A673 (cell line): ENCODE measurements around the gene MLN. TPM values are rescaled to one million over a fixed set of nuclear protein-coding genes. Genes with fewer than 3 reads are reported as not detected.

ENCODE experiments used
- BruUV-seq: library from RNA; stranded (reverse); fragments of 400-500 nt; replicated peaks from 2 replicates; lab custom pipeline; 2021; lab: Mats Ljungman, UMichigan
- CTCF ChIA-PET: fragments of 300-600 bp; sonication (Branson Sonifier 250); formaldehyde crosslinking; loops from one replicate; lab custom pipeline; 2022; ENCODE audit warnings: antibody characterized with exemption; lab: Charles Lee
- POLR2A ChIA-PET: fragments of 300-600 bp; sonication (Branson Sonifier 250); formaldehyde crosslinking; loops from one replicate; lab custom pipeline; 2022; ENCODE audit warnings: antibody characterized with exemption; ENCODE audit not compliant: low non-redundant PET; lab: Charles Lee
- DNase-seq: peaks from one replicate; pipeline ENCODE4 v3.0.0-alpha.2; 2015; ENCODE audit warnings: low spot score
- H3K27ac ChIP-seq: fragments of 200-600 bp; sonication (generic); 2 replicates; pipeline ENCODE4 v1.5.1; 2016; ENCODE audit warnings: mixed run types, low read depth, mild to moderate bottlenecking, mixed read lengths, antibody characterized with exemption, low read length; ENCODE audit not compliant: poor library complexity, severe bottlenecking
- H3K27me3 ChIP-seq: fragments of 200-600 bp; sonication (generic); replicated peaks from 2 replicates; pipeline ENCODE4 v1.6.1; 2017; ENCODE audit warnings: mixed run types, low read depth, mild to moderate bottlenecking, mixed read lengths, antibody characterized with exemption, low read length; ENCODE audit not compliant: insufficient read depth, poor library complexity
- H3K36me3 ChIP-seq: fragments of 200-600 bp; sonication (generic); 2 replicates; pipeline ENCODE4 v1.6.1; 2016; ENCODE audit warnings: mixed run types, mild to moderate bottlenecking, mixed read lengths, antibody characterized with exemption, low read length; ENCODE audit not compliant: insufficient read depth, poor library complexity, severe bottlenecking
- H3K4me1 ChIP-seq: fragments of 200-600 bp; sonication (generic); 2 replicates; pipeline ENCODE4 v1.6.1; 2017; ENCODE audit warnings: mixed run types, mild to moderate bottlenecking, mixed read lengths, antibody characterized with exemption, low read length; ENCODE audit not compliant: insufficient read depth, poor library complexity, severe bottlenecking
- H3K4me3 ChIP-seq: fragments of 200-600 bp; sonication (generic); 2 replicates; pipeline ENCODE4 v1.5.1; 2016; ENCODE audit warnings: low read depth, mixed run types, mild to moderate bottlenecking, mixed read lengths, low read length; ENCODE audit not compliant: poor library complexity, severe bottlenecking
- H3K9me3 ChIP-seq: fragments of 200-600 bp; sonication (generic); 2 replicates; pipeline ENCODE4 v1.6.1; 2016; ENCODE audit warnings: mixed run types, low read depth, mild to moderate bottlenecking, mixed read lengths, antibody characterized with exemption, low read length; ENCODE audit not compliant: poor library complexity, severe bottlenecking
- EZH2 ChIP-seq: fragments of 200-600 bp; sonication (generic); IDR thresholded peaks from 2 replicates; pipeline ENCODE4 v1.6.1; 2017; ENCODE audit warnings: borderline replicate concordance, low read depth, mild to moderate bottlenecking, mixed read lengths, antibody characterized with exemption, low read length; ENCODE audit not compliant: poor library complexity, severe bottlenecking
- intact Hi-C: fragments of 100-400 bp; cut with micrococcal nuclease; formaldehyde crosslinking; loops from one replicate; pipeline ENCODE4 v1.10.0; 2022; ENCODE audit not compliant: unreplicated experiment
- total RNA-seq: library from RNA; stranded (reverse); gene quantifications from 2 replicates; pipeline ENCODE4 v1.2.3, GENCODE V29; 2021
- TF ChIP-seq, protein P1 (sequence below): fragments of 300-800, 200-600 bp; sonication (generic); conservative IDR thresholded peaks from 2 replicates; pipeline ENCODE4 v1.5.1; 2017; ENCODE audit warnings: low read depth, mild to moderate bottlenecking, antibody characterized with exemption, low read length, moderate library complexity, mixed read lengths

MLN gene
- total RNA-seq, 1 experiment from 2014 or later, result not detected

GRCh38 chr6:33839399-33840047 is 35.7 kb upstream of the MLN start:
- H3K9me3 ChIP-seq, result no peaks in the 10 kb centered on the region
- H3K27me3 ChIP-seq, result no peaks in the 10 kb centered on the region
- H3K4me1 ChIP-seq, result peaks cover 36% of the 10 kb centered on the region
- TF ChIP-seq, protein P1, sequence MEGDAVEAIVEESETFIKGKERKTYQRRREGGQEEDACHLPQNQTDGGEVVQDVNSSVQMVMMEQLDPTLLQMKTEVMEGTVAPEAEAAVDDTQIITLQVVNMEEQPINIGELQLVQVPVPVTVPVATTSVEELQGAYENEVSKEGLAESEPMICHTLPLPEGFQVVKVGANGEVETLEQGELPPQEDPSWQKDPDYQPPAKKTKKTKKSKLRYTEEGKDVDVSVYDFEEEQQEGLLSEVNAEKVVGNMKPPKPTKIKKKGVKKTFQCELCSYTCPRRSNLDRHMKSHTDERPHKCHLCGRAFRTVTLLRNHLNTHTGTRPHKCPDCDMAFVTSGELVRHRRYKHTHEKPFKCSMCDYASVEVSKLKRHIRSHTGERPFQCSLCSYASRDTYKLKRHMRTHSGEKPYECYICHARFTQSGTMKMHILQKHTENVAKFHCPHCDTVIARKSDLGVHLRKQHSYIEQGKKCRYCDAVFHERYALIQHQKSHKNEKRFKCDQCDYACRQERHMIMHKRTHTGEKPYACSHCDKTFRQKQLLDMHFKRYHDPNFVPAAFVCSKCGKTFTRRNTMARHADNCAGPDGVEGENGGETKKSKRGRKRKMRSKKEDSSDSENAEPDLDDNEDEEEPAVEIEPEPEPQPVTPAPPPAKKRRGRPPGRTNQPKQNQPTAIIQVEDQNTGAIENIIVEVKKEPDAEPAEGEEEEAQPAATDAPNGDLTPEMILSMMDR, result no peak
- intact Hi-C loops, result loop anchor here (10.0 kb wide), 1 partner anchor 185 kb away; no protein-coding TSS in a partner anchor
- POLR2A ChIA-PET, result no interaction called here
- BruUV-seq, result no TSS peak
- no peak overlapping the region for H3K4me3 ChIP-seq
- H3K27ac ChIP-seq, result peak overlapping the region; percentile 58
- H3K36me3 ChIP-seq, result no peaks in the 10 kb centered on the region
- DNase-seq, result no peak
- CTCF ChIA-PET, result interaction anchor here (2.1 kb wide), 1 partner anchor 188 kb away, joined by 4 read pairs; no protein-coding TSS in a partner anchor

DNA sequence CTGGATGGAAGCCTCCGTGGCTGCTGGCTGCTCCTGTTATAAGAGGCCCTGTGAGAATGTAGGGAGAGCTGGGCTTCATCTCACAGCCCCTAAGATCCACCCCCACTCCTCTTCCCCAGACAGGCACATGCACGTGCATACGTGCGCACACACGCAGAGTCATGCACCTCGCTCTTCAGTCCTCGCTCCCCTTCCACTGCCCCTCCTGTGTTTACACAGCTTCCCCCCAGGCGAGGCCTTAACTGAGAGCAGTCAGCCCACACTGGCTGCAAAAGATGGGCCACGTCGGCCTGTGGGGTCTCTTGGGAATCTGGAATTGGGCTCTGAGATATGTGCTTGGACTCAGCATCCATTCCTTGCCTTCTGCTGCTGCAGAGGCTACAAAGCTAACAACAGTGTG is 35.2 kb upstream of the MLN start:
- intact Hi-C loops, result no loop called here

DNA sequence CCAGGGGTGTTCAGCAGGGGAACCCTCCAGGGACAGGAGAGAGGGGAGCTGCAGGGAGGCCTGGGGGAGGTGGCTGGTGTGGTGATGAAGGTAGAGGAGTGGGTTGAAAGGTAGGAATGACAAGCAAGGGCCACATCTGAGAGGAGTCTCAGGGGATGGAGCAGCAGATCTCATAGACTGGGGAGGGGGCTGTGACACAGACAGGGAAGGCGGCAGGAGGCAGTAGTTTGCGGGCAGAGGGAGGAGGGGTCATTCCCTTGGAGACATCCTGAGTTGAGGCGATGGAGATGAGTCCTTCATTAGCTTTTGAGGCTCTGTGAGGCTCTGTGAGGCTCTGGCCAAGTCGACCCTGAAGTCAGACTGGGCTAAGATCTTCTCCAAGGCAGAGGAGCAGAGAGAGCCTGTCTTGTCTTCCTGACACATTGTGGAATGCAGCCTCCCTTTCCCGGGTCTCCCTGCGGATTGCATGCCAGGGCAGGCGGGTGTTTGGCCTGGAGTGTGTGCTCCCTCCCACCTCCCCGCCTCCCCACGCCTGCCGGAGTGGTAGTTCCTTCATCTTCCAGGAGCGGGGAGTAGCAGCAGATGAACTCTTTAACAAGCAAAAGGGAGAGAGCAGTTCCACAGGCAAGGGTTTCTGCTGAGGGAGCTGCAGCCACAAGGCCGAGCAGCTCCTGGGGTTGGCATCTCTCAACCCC is 34.3 kb upstream of the MLN start:
- H3K27ac ChIP-seq, result peak overlapping the region; percentile 1
- BruUV-seq, result no TSS peak
- TF ChIP-seq EZH2, result no peak
- TF ChIP-seq, protein P1, result no peak

More for the DNA sequence above, 35.2 kb upstream of the MLN start:
- Histone ChIP-seq H3K27ac (peak overlapping the region; percentile 58), H3K27me3 (no peaks in the 10 kb centered on the region), H3K9me3 (no peaks in the 10 kb centered on the region), H3K4me3 (no peak overlapping the region), H3K36me3 (no peaks in the 10 kb centered on the region), H3K4me1 (peaks cover 36% of the 10 kb centered on the region)
- no TSS peak for BruUV-seq
- TF ChIP-seq EZH2, result no peak
- TF ChIP-seq, protein P1, result no peak
- POLR2A ChIA-PET, result no interaction called here
- DNase-seq, result no peak
- CTCF ChIA-PET, result interaction anchor here (0.6 to 2.1 kb wide), 2 partner anchors 19 to 189 kb away, joined by 4 read pairs; no protein-coding TSS in a partner anchor

More for the DNA sequence above, 34.3 kb upstream of the MLN start:
- Histone ChIP-seq H3K27me3 (no peaks in the 10 kb centered on the region), H3K36me3 (no peaks in the 10 kb centered on the region), H3K9me3 (no peaks in the 10 kb centered on the region), H3K4me1 (peaks cover 36% of the 10 kb centered on the region), H3K4me3 (no peak overlapping the region)
- CTCF ChIA-PET, result interaction anchor here (0.6 kb wide), 1 partner anchor 20 kb away, joined by 4 read pairs; no protein-coding TSS in a partner anchor
- intact Hi-C loops, result no loop called here
- POLR2A ChIA-PET, result no interaction called here
- no peak for DNase-seq
